D341Med (cell line): Measurements from ENCODE around the gene RHBDL1.
"Not testable (repeated sequence)": the region's sequence is repeated elsewhere in the genome, so short reads cannot be mapped to it uniquely, and the experiment has no call there.

Source experiments
- DNase-seq: peaks from one replicate; pipeline ENCODE4 v3.0.0; 2012; ENCODE audit warnings: low spot score

RHBDL1 gene

DNA sequence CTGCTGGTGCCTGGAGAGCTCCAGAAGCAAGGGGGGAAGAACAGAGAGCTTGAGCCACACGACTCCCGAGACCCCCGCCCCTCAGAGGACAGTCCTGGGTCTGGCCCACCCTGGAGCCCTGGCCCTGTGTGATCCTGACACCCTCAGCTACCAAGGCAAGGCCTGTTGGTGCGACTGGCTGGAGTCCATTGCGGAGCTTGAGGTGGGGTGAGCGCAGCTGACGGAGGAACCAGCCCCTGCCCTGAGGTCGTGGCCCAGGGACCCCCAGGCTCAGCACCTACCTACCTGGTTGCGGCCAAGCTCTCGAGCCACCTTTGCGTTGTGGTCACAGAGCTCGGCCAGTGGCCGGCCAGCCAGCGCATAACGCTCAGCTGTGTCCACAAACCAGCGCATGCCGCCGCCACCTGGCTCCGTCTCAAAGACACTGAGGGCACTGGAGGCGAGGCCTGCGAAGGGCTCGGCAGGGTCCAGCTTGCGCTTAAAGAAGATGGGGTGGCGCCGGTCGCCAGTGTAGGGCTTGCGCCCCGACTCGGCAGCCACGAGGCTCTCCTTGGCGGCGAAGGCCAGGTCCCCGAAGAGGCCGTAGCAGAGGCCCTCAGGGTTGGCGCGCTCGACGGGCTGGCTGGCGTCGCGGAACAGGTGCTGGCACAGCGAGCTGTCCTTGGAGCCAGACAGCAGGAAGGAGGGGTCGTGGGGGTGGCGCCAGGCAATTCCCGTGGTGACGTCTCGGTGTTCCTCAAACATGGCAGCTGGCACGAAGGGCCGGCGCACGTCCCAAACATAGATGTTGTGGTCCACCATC lies 11.2 kb downstream of the RHBDL1 start:
- DNase-seq, result no peak

GRCh38 chr16:687499-687898 lies 12.0 kb downstream of the RHBDL1 start:
- DNase-seq, result no peak

DNA sequence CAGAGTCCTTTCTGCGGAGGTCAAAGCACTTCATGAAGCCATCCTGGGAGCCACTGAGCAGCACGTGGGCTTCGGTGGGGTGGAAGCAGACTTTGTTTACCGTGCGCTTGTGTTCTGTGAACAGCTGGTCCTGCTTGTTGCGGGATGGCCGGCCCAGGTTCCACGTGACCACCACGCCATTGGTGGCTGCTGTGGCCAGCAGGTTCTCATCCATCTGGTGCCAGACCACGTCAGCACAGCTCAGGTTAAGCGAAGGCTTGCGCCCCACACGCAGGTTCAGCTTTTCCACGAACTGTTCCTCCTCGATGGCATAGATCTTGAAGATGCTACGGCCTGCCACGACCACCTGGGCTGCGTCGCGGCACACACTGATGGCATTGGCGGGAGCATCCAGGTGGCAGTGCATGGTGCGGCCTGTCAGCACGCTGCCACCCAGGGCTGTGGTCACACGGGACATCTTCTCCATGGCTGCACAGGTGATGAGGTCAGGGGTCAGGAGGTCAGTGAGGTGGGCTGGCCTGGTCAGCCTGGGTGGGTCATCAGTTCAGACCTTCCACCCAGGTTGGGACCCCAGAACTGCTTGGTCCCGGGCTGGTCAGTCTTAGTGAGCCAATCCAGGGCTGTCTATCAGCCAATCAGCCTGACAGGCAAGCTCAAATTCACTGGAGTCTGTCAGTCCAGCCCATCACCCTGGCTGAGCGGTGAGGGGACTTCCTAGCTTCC lies 13.9 kb downstream of the RHBDL1 start:
- no peak for DNase-seq

DNA sequence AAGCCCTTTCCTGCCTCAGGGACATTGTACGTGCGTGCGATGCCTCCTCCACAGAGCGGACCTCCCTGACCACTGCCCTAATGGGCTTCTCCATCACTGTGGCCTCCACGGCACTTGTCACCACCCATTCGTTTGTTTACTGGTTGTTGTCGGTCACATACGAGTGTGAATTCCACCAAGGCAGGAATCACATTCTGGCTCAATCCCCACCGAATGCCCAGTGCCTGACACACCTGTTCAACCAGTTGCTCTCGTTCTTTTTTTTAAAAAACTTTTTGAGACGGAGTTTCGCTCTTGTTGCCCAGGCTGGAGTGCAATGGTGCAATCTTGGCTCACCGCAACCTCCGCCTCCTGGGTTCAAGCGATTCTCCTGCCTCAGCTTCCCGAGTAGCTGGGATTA lies 15.8 kb downstream of the RHBDL1 start:
- DNase-seq, result not testable (repeated sequence)

GRCh38 chr16:692356-693108 lies 17.1 kb downstream of the RHBDL1 start:
- DNase-seq, result no peak

DNA sequence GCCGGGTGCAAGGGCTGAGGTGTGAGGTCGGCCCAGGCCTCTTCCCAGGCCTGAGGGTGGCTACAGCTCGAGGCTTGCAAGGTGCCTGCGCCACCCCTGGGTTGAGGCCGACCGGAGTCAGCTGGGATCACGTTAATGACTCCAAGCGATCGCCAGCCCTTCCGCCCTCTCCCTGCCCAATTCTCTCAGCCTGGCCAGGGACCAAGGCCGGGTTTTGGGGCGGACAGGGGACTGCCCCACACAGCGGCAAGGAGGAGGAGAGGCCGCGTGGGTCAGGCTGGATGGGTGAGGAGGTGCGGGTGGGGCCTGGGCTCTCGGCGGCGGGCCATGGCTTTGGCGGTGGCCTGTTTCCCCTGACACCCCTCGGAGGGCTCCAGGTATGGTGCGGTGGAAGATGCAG lies 17.9 kb downstream of the RHBDL1 start:
- DNase-seq, result no peak

DNA sequence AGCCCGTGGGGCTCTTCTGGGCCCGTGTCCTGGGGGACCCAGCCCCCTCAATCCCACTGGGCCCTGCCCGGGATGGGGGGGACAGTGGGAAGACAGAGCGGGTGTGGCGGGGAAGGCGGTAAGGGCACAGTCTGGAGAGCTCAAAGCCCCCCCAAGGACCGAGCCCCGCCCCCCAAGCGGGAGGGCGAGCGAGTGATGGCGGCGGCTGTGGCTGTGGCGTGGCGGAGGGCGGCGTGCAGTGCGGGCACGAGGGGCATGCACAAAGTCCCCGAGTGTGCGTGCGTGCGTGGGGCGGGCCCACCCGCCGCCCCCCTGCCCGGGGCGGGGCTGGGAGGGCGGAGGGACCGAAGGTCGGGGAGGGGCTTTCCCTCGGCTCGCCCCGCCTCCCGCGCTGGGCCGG lies 18.3 kb downstream of the RHBDL1 start:
- DNase-seq, result no peak

- DNase-seq, result no peak
Observed at GRCh38 chr16:694187-694862, 18.9 kb downstream of the RHBDL1 start.

- DNase-seq, result no peak
Observed at GRCh38 chr16:694863-695354, 19.4 kb downstream of the RHBDL1 start.

DNA sequence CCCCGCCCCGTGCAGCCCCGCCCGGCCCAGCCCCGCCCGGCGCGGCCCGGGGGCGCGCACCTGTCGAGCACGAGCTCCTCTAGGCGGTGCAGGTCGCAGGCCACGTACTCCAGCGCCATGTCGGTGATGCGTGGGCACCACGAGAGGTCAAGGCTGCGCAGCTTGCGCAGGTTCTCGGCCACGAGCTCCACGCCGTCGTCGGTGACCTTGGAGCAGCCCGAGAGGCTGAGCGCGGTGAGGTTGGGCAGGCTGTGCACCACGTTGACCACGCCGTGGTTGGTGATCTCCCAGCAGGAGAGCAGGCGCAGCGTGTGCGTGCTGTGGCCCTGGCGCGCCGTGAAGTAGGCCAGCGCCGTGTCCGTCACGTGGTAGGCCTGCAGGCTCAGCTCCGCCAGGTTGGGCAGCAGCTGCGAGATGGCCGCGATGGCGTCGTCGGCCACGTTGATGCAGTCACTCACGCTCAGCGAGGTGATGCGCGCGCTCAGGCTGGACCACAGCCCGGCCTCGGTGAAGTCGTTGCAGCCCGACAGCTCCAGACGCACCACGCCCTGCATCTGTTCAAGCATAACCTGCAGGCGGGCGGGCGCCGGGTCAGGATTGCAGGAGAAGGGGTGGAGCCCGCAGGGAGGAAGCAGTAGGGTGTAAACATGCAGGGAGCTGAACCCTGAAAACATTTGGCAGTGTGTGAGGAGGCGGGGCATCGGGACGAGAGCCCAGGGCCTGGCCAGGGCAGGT lies 20.1 kb downstream of the RHBDL1 start:
- no peak for DNase-seq

GRCh38 chr16:698911-699671 lies 23.6 kb downstream of the RHBDL1 start:
- DNase-seq, result no peak

DNA sequence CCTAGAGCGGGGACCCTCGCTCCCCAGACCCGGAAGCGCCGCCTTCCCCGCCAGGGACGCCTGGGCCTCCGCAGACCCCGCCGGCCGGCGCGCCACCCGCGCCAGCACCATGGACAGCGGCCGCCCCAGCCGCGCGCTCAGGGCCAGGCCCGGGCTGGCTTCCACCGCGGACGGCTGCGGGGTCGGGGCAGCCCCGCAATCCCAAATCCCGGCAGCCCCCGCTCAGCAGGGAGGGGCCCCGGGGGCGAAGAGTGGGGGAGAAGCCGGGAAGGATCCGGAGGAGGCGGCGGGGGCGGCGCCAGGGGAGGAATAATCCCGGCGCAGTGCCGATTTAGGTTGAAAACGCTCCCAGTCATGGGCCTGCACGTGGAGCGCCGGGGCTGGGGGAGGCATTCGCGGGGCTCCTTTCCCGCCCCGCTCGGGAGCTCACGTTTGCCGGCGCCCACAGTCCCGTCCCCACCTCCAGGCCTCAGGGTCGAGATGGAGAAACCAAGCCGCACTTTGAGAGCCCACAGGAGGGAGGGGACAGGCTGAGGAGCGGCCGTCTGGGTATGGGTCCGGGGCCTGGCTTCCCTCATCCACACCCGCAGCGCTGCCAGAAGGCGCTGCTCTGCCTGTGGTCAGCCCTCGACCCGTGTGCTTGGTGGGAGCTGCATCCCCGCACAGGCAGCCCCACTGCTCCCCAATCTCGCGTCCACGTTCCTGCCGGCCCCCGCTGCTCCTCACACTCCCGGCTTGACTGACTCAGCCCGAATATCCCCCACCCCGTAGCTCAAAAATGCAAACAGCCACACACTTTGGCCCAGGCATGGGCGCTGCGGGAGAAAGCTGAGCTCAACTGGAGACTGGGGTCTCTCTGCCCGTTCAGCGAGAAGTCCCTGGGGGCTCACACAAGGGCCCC lies 25.5 kb downstream of the RHBDL1 start:
- DNase-seq, result no peak

DNA sequence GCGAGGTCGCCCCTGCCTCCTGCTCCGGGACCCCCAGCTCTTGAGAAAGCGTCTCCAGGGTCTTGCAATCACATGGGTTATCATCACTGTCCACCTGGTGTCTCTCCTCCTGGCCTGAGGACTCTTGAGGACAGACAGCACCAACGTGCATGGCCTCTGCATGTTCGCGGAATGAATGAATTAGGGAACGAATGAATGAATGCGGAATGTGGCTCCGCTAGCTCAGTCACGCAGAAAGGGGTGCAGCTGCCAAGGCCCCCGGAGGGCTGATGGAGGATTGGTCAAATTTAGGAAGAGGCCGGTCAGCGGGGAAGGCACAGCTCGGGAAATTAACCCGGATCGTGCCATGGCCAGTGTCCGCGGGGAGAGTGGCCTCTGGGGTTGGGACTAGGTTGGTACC lies 26.9 kb downstream of the RHBDL1 start:
- no peak for DNase-seq

DNA sequence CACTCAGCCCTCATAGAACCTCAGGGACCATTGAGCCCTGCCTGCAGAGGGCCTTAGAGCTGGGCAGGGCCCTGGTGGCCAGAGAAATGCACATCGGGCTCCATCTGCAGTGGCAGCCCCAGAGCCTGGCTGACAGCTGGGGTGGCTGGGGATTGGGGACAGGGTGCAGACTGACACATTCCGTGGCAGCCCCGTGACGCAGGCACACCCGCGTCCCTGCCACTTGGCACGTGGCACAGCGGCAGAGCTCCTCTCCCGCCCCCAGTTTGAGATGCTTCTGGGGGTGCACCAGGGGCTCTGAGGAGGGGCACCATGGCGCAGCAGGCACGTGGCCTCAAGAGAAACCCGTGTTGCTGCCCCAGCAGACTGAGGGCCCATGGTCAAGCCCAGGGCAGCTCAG lies 27.9 kb downstream of the RHBDL1 start:
- DNase-seq, result no peak

DNA sequence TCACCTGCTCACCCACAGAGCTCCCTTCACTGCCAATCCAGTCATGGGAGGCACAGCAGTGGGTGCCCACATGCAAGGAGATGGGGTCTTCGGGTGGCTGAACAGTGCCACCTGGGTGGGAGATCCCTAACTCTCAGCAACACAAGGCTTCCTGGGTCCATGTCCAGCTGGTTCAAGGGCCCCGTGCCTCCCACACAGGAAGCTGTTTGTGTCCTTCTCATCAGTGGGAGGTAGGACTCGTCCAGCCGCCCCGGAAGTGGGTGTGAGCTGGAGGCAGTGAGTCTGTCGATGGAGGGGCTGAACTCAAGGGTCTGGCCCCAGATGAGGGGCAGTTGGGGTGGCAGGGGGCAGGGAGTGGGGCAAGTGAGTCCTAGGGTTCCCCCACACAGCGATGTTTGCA lies 28.6 kb downstream of the RHBDL1 start:
- no peak for DNase-seq

DNA sequence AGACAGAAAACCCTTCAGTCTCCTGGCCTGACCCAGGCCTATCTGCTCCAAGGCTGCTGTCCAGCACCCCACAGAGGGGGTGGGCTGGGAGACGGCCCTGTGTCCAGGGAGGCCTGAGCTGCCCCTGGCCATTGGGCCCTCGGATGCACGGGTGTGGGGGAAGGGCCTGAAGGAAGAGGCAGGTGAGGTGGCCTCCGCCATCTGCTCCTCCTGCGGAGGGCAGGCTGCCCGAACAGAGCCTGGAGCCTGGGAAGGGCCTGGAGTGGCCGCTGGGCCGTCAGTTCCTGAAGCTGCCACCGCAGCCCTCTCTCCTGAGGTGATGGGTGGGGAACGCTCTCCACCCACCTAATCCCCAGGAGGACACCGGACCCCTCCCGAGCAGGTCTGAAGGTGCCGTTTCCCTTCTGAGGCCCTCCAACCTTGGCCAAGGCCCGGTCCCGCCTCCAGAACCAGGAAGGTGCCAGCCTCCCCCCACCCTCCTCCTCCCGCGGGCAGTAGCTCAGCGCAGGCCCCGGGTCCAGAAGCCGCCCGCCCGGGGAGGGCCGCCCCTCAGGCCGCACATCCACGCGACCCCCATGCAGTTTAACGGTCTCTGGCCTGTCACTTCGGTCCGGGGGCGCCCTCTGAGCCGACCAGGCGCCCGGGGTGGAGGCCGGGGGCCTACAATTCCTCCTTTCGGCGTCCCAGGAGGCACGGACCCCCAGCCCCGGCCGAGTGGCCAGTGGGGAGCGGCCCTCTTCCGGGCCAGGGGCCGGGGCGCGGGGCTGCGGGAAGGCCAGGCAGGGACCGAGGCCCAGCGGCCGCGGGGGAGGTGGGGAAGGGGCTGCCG lies 29.3 kb downstream of the RHBDL1 start:
- DNase-seq, result peak; percentile 52

- peak; percentile 97 for DNase-seq
Observed at GRCh38 chr16:705431-706188, 30.1 kb downstream of the RHBDL1 start, which contains the start of gene FBXL16. TSS of gene FBXL16 (minus strand) at chr16:705801. CDS start at chr16:697405, 8,396 bp downstream.
